A549 (cell line): ENCODE results near the gene NSD1.
A peak's percentile ranks its signal among the peaks of the same experiment; 100 is the strongest.

Experiments
- BCL3 ChIP-seq: fragments of >200 bp; sonication (Bioruptor Twin); formaldehyde crosslinking; IDR thresholded peaks from 3 replicates; pipeline ENCODE4 v1.6.1; 2016
- BHLHE40 ChIP-seq: IDR thresholded peaks from 2 replicates; pipeline ENCODE4 v1.6.1; 2012; ENCODE audit warnings: low read depth, low read length, inconsistent platforms
- CTCF ChIP-seq: fragments of >200 bp; sonication (Bioruptor Twin); formaldehyde crosslinking; IDR thresholded peaks from 3 replicates; pipeline ENCODE4 v1.5.1; 2016
- EP300 ChIP-seq, 2 experiments: fragments of >200 bp; sonication (Bioruptor Twin); formaldehyde crosslinking; IDR thresholded peaks; 2 replicates in 1 of 2; 3 replicates in 1 of 2; pipeline ENCODE4 v1.6.1; 2016 to 2017
- FOSL2 ChIP-seq, 2 experiments: fragments of 450-650 bp in 1 of 2; fragments of >200 bp in 1 of 2; sonication (Bioruptor Twin) in 1 of 2; formaldehyde crosslinking; IDR thresholded peaks; 2 replicates each; pipeline versions ENCODE4 v1.5.0 to v1.6.1; 2016 to 2020; ENCODE audit warnings: mild to moderate bottlenecking in 1 of 2, moderate library complexity in 1 of 2
- JUNB ChIP-seq: fragments of >200 bp; sonication (Bioruptor Twin); formaldehyde crosslinking; IDR thresholded peaks from 2 replicates; pipeline ENCODE4 v1.6.1; 2016
- MYC ChIP-seq: IDR thresholded peaks from 2 replicates; pipeline ENCODE4 v1.6.1; 2012; ENCODE audit warnings: mild to moderate bottlenecking, inconsistent platforms, low read length, improper control_type of control experiment, borderline replicate concordance
- POLR2A ChIP-seq: IDR thresholded peaks from 2 replicates; pipeline ENCODE4 v1.6.1; 2012; ENCODE audit warnings: mild to moderate bottlenecking, low read length
- RFX5 ChIP-seq: fragments of 450-650 bp; IDR thresholded peaks from 2 replicates; pipeline ENCODE4 v1.7.1; 2014; ENCODE audit warnings: antibody characterized with exemption, mild to moderate bottlenecking, moderate library complexity

DNA sequence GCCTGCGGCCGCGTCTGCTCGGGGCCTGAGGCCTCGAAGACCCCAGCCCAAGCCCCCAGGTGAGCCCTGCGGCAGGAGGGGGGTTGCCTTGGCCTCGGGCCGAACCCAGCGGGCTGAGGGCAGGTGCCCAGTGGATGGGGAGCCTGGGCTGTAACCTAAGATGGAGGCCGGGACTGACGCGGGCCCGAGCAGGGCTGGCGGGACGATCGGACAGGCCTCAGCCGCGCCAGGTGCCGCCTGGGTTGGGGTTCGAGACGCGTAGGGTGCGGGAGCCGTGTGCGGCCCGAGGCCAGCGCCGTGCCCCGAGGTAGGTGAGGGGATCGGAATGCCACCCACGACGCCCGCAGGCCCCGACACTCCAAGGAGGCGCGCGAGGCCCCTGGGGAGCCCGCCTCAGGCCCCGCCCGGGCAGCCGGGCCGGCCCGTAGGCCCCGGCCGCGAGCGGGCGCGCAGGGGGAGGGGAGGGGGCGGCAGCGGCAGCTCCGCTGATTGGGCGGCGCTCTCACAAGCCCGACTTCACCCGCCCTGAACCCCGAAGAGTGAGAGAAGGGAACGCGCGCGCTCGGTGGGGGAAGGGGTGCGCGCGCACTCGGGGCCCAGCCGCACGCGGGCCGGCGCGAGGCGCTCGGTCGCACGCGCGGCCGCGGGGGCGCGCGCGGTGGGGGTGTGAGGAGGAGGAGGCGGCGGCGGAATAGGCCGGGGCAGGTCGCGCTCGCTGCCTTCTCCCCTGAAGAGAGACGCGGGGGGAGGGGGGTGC, at the start of gene NSD1:
- no peak for TF ChIP-seq EP300 (IDR thresholded peaks at IDR 0.05)
- TF ChIP-seq CTCF = no peak
- TF ChIP-seq RFX5 = peak; percentile 33; the same call in 1 of the 2 replicates
- no peak for TF ChIP-seq FOSL2 (IDR thresholded peaks at IDR 0.05)
- TF ChIP-seq FOSL2 (CRISPR knock-in tag; IDR thresholded peaks at IDR 0.05) = no peak
- peak; percentile 49; the same call in 1 of the 2 replicates for TF ChIP-seq MYC
- peak; percentile 44 for TF ChIP-seq POLR2A
- TF ChIP-seq BCL3 = 0 out of 3 replicates have a peak, but pooled peaks have one; percentile 50
- TF ChIP-seq BHLHE40 = no peak
- TF ChIP-seq JUNB = no peak
